GM23338 (cell line): Measurements from ENCODE around the gene TEX14. TPM values are rescaled to one million over a fixed set of nuclear protein-coding genes. Genes with fewer than 3 reads are reported as not detected.
"Not testable (repeated sequence)": the region's sequence is repeated elsewhere in the genome, so short reads cannot be mapped to it uniquely, and the experiment has no call there.

Source experiments
- ATAC-seq: fragments of 200-7000 bp; cut with Tn5 transposase; 3 replicates; pipeline ENCODE4 v1.9.1; 2020
- DNase-seq: peaks from one replicate; pipeline ENCODE4 v3.0.0-alpha.2; 2015; ENCODE audit warnings: low spot score
- H2AFZ ChIP-seq: fragments of 200-600 bp; sonication (generic); 2 replicates; pipeline ENCODE4 v1.8.0; 2016; ENCODE audit warnings: antibody characterized with exemption, mild to moderate bottlenecking, moderate library complexity
- H3F3A ChIP-seq: fragments of 200-600 bp; sonication (generic); replicated peaks from 2 replicates; pipeline ENCODE4 v1.8.0; 2017; ENCODE audit warnings: antibody characterized with exemption, mixed run types, low read depth
- H3K27ac ChIP-seq: fragments of 200-600 bp; sonication (generic); 2 replicates; pipeline ENCODE4 v1.6.1; 2016; ENCODE audit warnings: low read depth
- H3K27me3 ChIP-seq: fragments of 200-600 bp; sonication (generic); 2 replicates; pipeline ENCODE4 v1.8.0; 2016; ENCODE audit warnings: mild to moderate bottlenecking, mixed run types, moderate library complexity; ENCODE audit not compliant: insufficient read depth
- H3K36me3 ChIP-seq: fragments of 200-600 bp; sonication (generic); 2 replicates; pipeline ENCODE4 v1.8.0; 2016; ENCODE audit warnings: mild to moderate bottlenecking; ENCODE audit not compliant: insufficient read depth
- H3K4me1 ChIP-seq: fragments of 200-600 bp; sonication (generic); 2 replicates; pipeline ENCODE4 v1.8.0; 2016; ENCODE audit warnings: mild to moderate bottlenecking, moderate library complexity; ENCODE audit not compliant: insufficient read depth
- H3K4me2 ChIP-seq: fragments of 200-600 bp; sonication (generic); 2 replicates; pipeline ENCODE4 v1.7.1; 2017; ENCODE audit warnings: mixed run types
- H3K4me3 ChIP-seq: fragments of 200-600 bp; sonication (generic); 2 replicates; pipeline ENCODE4 v1.6.1; 2016; ENCODE audit warnings: mixed run types
- H3K79me2 ChIP-seq: fragments of 200-600 bp; sonication (generic); replicated peaks from 2 replicates; pipeline ENCODE4 v1.8.0; 2017; ENCODE audit warnings: mild to moderate bottlenecking; ENCODE audit not compliant: insufficient read depth
- H3K9me2 ChIP-seq: fragments of 200-600 bp; sonication (generic); 2 replicates; pipeline ENCODE4 v1.8.0; 2017; ENCODE audit not compliant: insufficient read depth
- H4K20me1 ChIP-seq: fragments of 200-600 bp; sonication (generic); replicated peaks from 2 replicates; pipeline ENCODE4 v1.8.0; 2017; ENCODE audit warnings: mild to moderate bottlenecking; ENCODE audit not compliant: insufficient read depth
- H3K27ac Mint-ChIP-seq: 2 replicates; pipeline ENCODE4 v1.8.0; 2020; ENCODE audit warnings: inconsistent platforms, mild to moderate bottlenecking, moderate library complexity, mixed read lengths
- H3K27me3 Mint-ChIP-seq: 3 replicates; pipeline ENCODE4 v1.8.0; 2022; ENCODE audit warnings: low read depth, mild to moderate bottlenecking, moderate library complexity, mixed read lengths, inconsistent platforms; ENCODE audit not compliant: insufficient read depth, poor library complexity
- H3K36me3 Mint-ChIP-seq: 3 replicates; pipeline ENCODE4 v1.8.0; 2021; ENCODE audit warnings: low read depth, mild to moderate bottlenecking, inconsistent platforms, moderate library complexity, mixed read lengths
- H3K4me1 Mint-ChIP-seq: 3 replicates; pipeline ENCODE4 v1.8.0; 2020; ENCODE audit warnings: mild to moderate bottlenecking, inconsistent platforms, mixed read lengths
- H3K4me3 Mint-ChIP-seq: 3 replicates; pipeline ENCODE4 v1.8.0; 2021; ENCODE audit warnings: moderate library complexity, mild to moderate bottlenecking, inconsistent platforms, mixed read lengths
- H3K9me3 Mint-ChIP-seq: 3 replicates; pipeline ENCODE4 v1.8.0; 2020; ENCODE audit warnings: moderate library complexity, mild to moderate bottlenecking, inconsistent platforms, mixed read lengths
- CREB1 ChIP-seq: fragments of 250-450 bp; sonication (Bioruptor Pico); IDR thresholded peaks from 2 replicates; pipeline ENCODE4 v1.5.0; 2020; ENCODE audit warnings: low read depth, mild to moderate bottlenecking, moderate library complexity
- ZNF462 ChIP-seq: fragments of 250-450 bp; sonication (Bioruptor Pico); IDR thresholded peaks from 2 replicates; pipeline ENCODE4 v1.5.0; 2020; ENCODE audit warnings: mild to moderate bottlenecking, moderate library complexity
- polyA plus RNA-seq: library from polyadenylated mRNA; unstranded; fragments of >200 nt; fragmentation: Nextera tagmentation; extraction: Ambion mirVana; gene quantifications from 2 replicates; pipeline ENCODE4 v1.2.1, GENCODE V29; 2016
- total RNA-seq: library from RNA; depleted of rRNA; stranded (reverse); fragments of >200 nt; shearing (Covaris generic); gene quantifications from 2 replicates; pipeline ENCODE4 v1.2.3, GENCODE V29; 2014

TEX14 gene
- total and polyA plus RNA-seq, 2 experiments from 2014 or later: 0.80 to 2.6 TPM

- TF ChIP-seq ZNF462 (CRISPR knock-in tag) (peak; percentile 74; the same call in 1 of the 2 replicates), CREB1 (CRISPR knock-in tag) (peak; percentile 73)
These were observed 12.4 kb downstream of the TEX14 start (continued) for GRCh38 chr17:58679263-58680037.

GRCh38 chr17:58678287-58678686, 13.6 kb downstream of the TEX14 start:
- not testable (repeated sequence) for H3K9me2 ChIP-seq, H3K4me2 ChIP-seq, H3K4me1 Mint-ChIP-seq, H3K4me3 ChIP-seq, H3F3A ChIP-seq, H3K4me3 Mint-ChIP-seq, ATAC-seq, H3K9me3 Mint-ChIP-seq, H3K36me3 ChIP-seq, H3K79me2 ChIP-seq, H4K20me1 ChIP-seq, H3K27me3 Mint-ChIP-seq, H3K27me3 ChIP-seq, H3K36me3 Mint-ChIP-seq, H3K27ac Mint-ChIP-seq, H3K27ac ChIP-seq, H2AFZ ChIP-seq, H3K4me1 ChIP-seq, DNase-seq
